Neuronal stem cell (in vitro differentiated cells): Measurements from ENCODE around the gene TALDO1.

Experiments
- DNase-seq: peaks from one replicate; pipeline ENCODE4 v3.0.0-alpha.2; 2013; ENCODE audit warnings: low spot score
- H2AFZ ChIP-seq: one replicate; pipeline ENCODE4 v1.6.1; 2013; ENCODE audit warnings: mild to moderate bottlenecking, low read length, inconsistent platforms
- H2AK5ac ChIP-seq: 2 replicates; pipeline ENCODE4 v1.6.1; 2013; ENCODE audit warnings: low read depth, mild to moderate bottlenecking, inconsistent platforms, low read length, moderate library complexity, mixed read lengths
- H2BK120ac ChIP-seq: 2 replicates; pipeline ENCODE4 v1.6.1; 2013; ENCODE audit warnings: low read depth, mild to moderate bottlenecking, inconsistent platforms, low read length, moderate library complexity, mixed read lengths
- H2BK12ac ChIP-seq: one replicate; pipeline ENCODE4 v1.6.1; 2013; ENCODE audit warnings: low read length, inconsistent platforms
- H2BK15ac ChIP-seq: 2 replicates; pipeline ENCODE4 v1.6.1; 2013; ENCODE audit warnings: mild to moderate bottlenecking, low read length, inconsistent platforms, mixed read lengths
- H2BK5ac ChIP-seq: one replicate; pipeline ENCODE4 v1.6.1; 2013; ENCODE audit warnings: inconsistent platforms, mild to moderate bottlenecking, low read length, moderate library complexity
- H3K14ac ChIP-seq: one replicate; pipeline ENCODE4 v1.6.1; 2013; ENCODE audit warnings: low read length, inconsistent platforms
- H3K18ac ChIP-seq: 2 replicates; pipeline ENCODE4 v1.6.1; 2013; ENCODE audit warnings: low read length, inconsistent platforms
- H3K23ac ChIP-seq: 2 replicates; pipeline ENCODE4 v1.6.1; 2013; ENCODE audit warnings: low read depth, mild to moderate bottlenecking, mixed read lengths, low read length, inconsistent platforms; ENCODE audit not compliant: poor library complexity
- H3K27ac ChIP-seq: replicated peaks from 3 replicates; pipeline ENCODE4 v1.5.1; 2013; ENCODE audit warnings: low read length, inconsistent platforms
- H3K27me3 ChIP-seq, 3 experiments: 2 replicates each; pipeline ENCODE4 v1.6.1; 2013; ENCODE audit warnings: low read length in 3 of 3, mild to moderate bottlenecking in 2 of 3, inconsistent platforms in 1 of 3, low read depth in 1 of 3, mixed read lengths in 1 of 3, moderate library complexity in 1 of 3; ENCODE audit not compliant: control insufficient read depth in 3 of 3, insufficient read depth in 3 of 3
- H3K36me3 ChIP-seq, 2 donors: replicated peaks in 1 of 2; 2 replicates each; pipeline ENCODE4 v1.6.1; 2013; ENCODE audit warnings: low read length in 2 of 2; ENCODE audit not compliant: control insufficient read depth in 2 of 2, insufficient read depth in 2 of 2
- H3K4ac ChIP-seq: 2 replicates; pipeline ENCODE4 v1.6.1; 2013; ENCODE audit warnings: inconsistent platforms, mild to moderate bottlenecking, low read length, moderate library complexity
- H3K4me1 ChIP-seq, 2 donors: 1 replicate in 1 of 2; 2 replicates in 1 of 2; pipeline ENCODE4 v1.6.1; 2013; ENCODE audit warnings: low read length in 2 of 2, low read depth in 1 of 2; ENCODE audit not compliant: control insufficient read depth in 2 of 2, insufficient read depth in 1 of 2
- H3K4me2 ChIP-seq: one replicate; pipeline ENCODE4 v1.6.1; 2013; ENCODE audit warnings: mild to moderate bottlenecking, low read length, inconsistent platforms; ENCODE audit not compliant: insufficient read depth, poor library complexity, severe bottlenecking
- H3K4me3 ChIP-seq, 2 donors: 2 replicates each; pipeline ENCODE4 v1.5.1; 2013; ENCODE audit warnings: low read length in 2 of 2, mild to moderate bottlenecking in 2 of 2, inconsistent platforms in 1 of 2, moderate library complexity in 1 of 2
- H3K79me1 ChIP-seq: one replicate; pipeline ENCODE4 v1.6.1; 2013; ENCODE audit warnings: low read depth, mild to moderate bottlenecking, inconsistent platforms, low read length, moderate library complexity
- H3K9ac ChIP-seq: one replicate; pipeline ENCODE4 v1.6.1; 2013; ENCODE audit warnings: mild to moderate bottlenecking, low read depth, low read length, inconsistent platforms; ENCODE audit not compliant: poor library complexity
- H3K9me3 ChIP-seq, 2 donors: replicated peaks in 1 of 2; 2 replicates each; pipeline versions ENCODE3 to v1.6.1; 2013; ENCODE audit warnings: low read length in 2 of 2, mild to moderate bottlenecking in 2 of 2, inconsistent platforms in 1 of 2, low read depth in 1 of 2, mixed read lengths in 1 of 2, moderate library complexity in 1 of 2; ENCODE audit not compliant: control insufficient read depth in 2 of 2, insufficient read depth in 1 of 2
- H4K8ac ChIP-seq: one replicate; pipeline ENCODE4 v1.6.1; 2013; ENCODE audit warnings: low read depth, mild to moderate bottlenecking, inconsistent platforms, low read length, moderate library complexity
- H4K91ac ChIP-seq: one replicate; pipeline ENCODE4 v1.6.1; 2013; ENCODE audit warnings: low read length, low read depth, mild to moderate bottlenecking, inconsistent platforms; ENCODE audit not compliant: poor library complexity
- WGBS, 2 donors: extraction: QIAGEN DNeasy Blood & Tissue Kit; methylation state at CpG; one replicate each; pipeline ENCODE4 v1.1.7; 2013; ENCODE audit warnings: missing lambda C conversion rate in 2 of 2, mixed read lengths in 1 of 2; ENCODE audit not compliant: insufficient read length in 2 of 2, insufficient replicate concordance in 1 of 2; ENCODE audit errors: extremely low coverage in 2 of 2; 5-methylcytosine and 5-hydroxymethylcytosine counted together

TALDO1 gene

GRCh38 chr11:795634-796564 lies 48.6 kb downstream of the TALDO1 start:
- Histone ChIP-seq H2BK12ac (no peak overlapping the region), H4K91ac (no peak overlapping the region), H3K4me3 (peak overlapping the region in 1 of 2 donors; percentile 99), H3K27ac (peak overlapping the region; percentile 45), H2BK5ac (peak overlapping the region; percentile 10), H3K4ac (peak overlapping the region; percentile 70), H3K4me1 (peaks cover 12 to 15% of the 10 kb centered on the region in 2 donors), H4K8ac (no peak overlapping the region), H3K9ac (peak overlapping the region; percentile 85), H2AFZ (no peak overlapping the region), H2BK120ac (peak overlapping the region; percentile 16), H3K79me1 (peaks cover 24% of the 10 kb centered on the region), H3K4me2 (peak overlapping the region; percentile 92), H3K9me3 (no peaks in the 10 kb centered on the region), H2BK15ac (peak overlapping the region; percentile 89), H3K27me3 (no peaks in the 10 kb centered on the region), H3K14ac (peak overlapping the region; percentile 98), H3K18ac (peak overlapping the region; percentile 85), H2AK5ac (peak overlapping the region; percentile 89), H3K36me3 (peaks cover 22 to 60% of the 10 kb centered on the region in 2 donors), H3K23ac (peak overlapping the region; percentile 76)
- DNase-seq, result no peak
- no CpG with 5 or more reads among the region's 26 CpGs for WGBS, 2 donors

- peak overlapping the region; percentile 16 for H2BK120ac ChIP-seq
- peak overlapping the region; percentile 89 for H2AK5ac ChIP-seq
- WGBS, 2 donors, result no CpG with 5 or more reads among the region's 18 CpGs
- H3K27ac ChIP-seq, result peak overlapping the region; percentile 86
- H3K4me1 ChIP-seq, result peaks cover 10 to 15% of the 10 kb centered on the region in 2 donors
- no peak overlapping the region for H2BK12ac ChIP-seq
- peak overlapping the region; percentile 99 to 100 for H3K4me3 ChIP-seq
- H4K8ac ChIP-seq, result no peak overlapping the region
- H4K91ac ChIP-seq, result no peak overlapping the region
- peak overlapping the region; percentile 66 for H3K18ac ChIP-seq
- peak overlapping the region; percentile 92 for H3K4me2 ChIP-seq
- H3K79me1 ChIP-seq, result peaks cover 22% of the 10 kb centered on the region
- peak overlapping the region; percentile 61 for H3K14ac ChIP-seq
- H2BK5ac ChIP-seq, result no peak overlapping the region
- no peak overlapping the region for H2AFZ ChIP-seq
- peaks cover 28 to 60% of the 10 kb centered on the region in 2 donors for H3K36me3 ChIP-seq
- H3K27me3 ChIP-seq, result no peaks in the 10 kb centered on the region
- H3K23ac ChIP-seq, result peak overlapping the region; percentile 76
- H3K9me3 ChIP-seq, result no peaks in the 10 kb centered on the region
- no peak for DNase-seq
- peak overlapping the region; percentile 87 for H2BK15ac ChIP-seq
- H3K4ac ChIP-seq, result peak overlapping the region; percentile 70
- H3K9ac ChIP-seq, result peak overlapping the region; percentile 89
Observed at GRCh38 chr11:796565-797295, 49.5 kb downstream of the TALDO1 start.

DNA sequence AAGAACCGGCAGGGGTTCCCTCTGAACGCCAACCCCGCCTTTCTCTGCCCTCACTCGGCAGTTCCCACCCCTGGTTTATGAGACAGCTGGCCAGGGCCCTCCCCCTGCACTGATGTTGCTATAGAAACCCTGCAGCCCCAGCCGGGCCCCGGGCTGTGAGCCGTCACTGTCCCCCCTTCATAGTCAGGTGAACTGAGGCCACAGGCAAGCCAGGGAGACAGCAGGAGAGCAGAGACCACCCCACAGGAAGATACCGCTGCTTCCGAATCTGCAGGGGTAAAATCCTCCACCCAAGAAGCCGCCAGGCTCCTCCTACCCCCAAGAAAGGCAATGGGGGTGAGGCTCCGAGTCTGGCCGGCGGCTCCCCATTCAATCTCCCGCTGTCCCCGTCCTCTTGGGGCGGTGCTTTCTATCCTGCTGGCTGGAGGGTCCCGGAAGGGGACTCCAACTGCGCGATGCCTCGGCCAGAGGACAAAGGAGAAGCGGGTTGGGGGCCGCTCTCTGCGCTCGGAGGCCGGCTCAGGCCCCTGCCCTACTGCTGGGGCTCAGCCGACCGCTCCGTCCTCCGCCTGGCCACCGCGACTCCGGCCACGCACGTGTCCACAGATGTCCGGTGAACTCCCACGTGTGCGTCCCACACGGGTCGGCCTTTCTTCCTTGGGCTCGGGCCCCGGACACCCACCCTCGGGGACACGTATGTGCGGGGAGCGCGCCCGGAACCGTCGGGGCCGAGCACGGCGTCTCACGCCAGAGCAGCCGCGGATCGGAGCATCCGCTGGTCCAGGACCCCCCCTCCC lies 50.2 kb downstream of the TALDO1 start:
- Histone ChIP-seq H4K91ac (no peak overlapping the region), H4K8ac (no peak overlapping the region), H3K14ac (peak overlapping the region; percentile 100), H2BK5ac (peak overlapping the region; percentile 99), H3K18ac (peak overlapping the region; percentile 100), H3K9me3 (no peaks in the 10 kb centered on the region), H3K79me1 (peaks cover 24% of the 10 kb centered on the region), H3K36me3 (peaks cover 33 to 60% of the 10 kb centered on the region in 2 donors), H3K4me2 (peak overlapping the region; percentile 92), H3K9ac (peak overlapping the region; percentile 97), H3K4me1 (peaks cover 10 to 15% of the 10 kb centered on the region in 2 donors), H2BK15ac (peak overlapping the region; percentile 87), H3K4ac (peak overlapping the region; percentile 84), H2AFZ (peak overlapping the region; percentile 88), H2AK5ac (peak overlapping the region; percentile 89), H3K27ac (peak overlapping the region; percentile 86), H3K23ac (peak overlapping the region; percentile 99), H3K4me3 (peak overlapping the region; percentile 99 to 100), H3K27me3 (no peaks in the 10 kb centered on the region), H2BK12ac (no peak overlapping the region), H2BK120ac (peak overlapping the region; percentile 81)
- DNase-seq, result peak; percentile 68
- no CpG with 5 or more reads among the region's 57 CpGs for WGBS, 2 donors
